H1 (cell line): ENCODE measurements around the gene DDR1. TPM values are rescaled to one million over a fixed set of nuclear protein-coding genes. Genes with fewer than 3 reads are reported as not detected.
"Not testable (repeated sequence)": the region's sequence is repeated elsewhere in the genome, so short reads cannot be mapped to it uniquely, and the experiment has no call there.

Source experiments
- CTCF ChIA-PET: fragments of 300-600 bp; sonication (Branson Sonifier 250); formaldehyde crosslinking; loops from one replicate; lab custom pipeline; 2021; ENCODE audit not compliant: partially characterized antibody; lab: Charles Lee
- POLR2A ChIA-PET: fragments of 300-600 bp; sonication (Branson Sonifier 250); formaldehyde crosslinking; loops from one replicate; lab custom pipeline; 2021; ENCODE audit warnings: inconsistent platforms; ENCODE audit not compliant: partially characterized antibody; lab: Charles Lee
- DNase-seq, 2 experiments: peaks; one replicate each; pipeline versions ENCODE4 v3.0.0 to v3.0.0-alpha.2; 2010 to 2022; ENCODE audit warnings: low spot score in 2 of 2, low read depth in 1 of 2, mixed read lengths in 1 of 2
- FAIRE-seq: peaks from 2 replicates; lab custom pipeline; 2011; peaks lifted over from hg19 to GRCh38; lab: Jason Lieb, UNC
- H2AFZ ChIP-seq: 2 replicates; pipeline ENCODE4 v1.8.1; 2012; ENCODE audit warnings: low read length, inconsistent platforms
- H2AK5ac ChIP-seq: 2 replicates; pipeline ENCODE4 v1.6.1; 2013; ENCODE audit warnings: low read depth, low read length
- H2BK120ac ChIP-seq: replicated peaks from 2 replicates; pipeline ENCODE3; 2013; ENCODE audit warnings: low read depth, low read length, inconsistent platforms
- H2BK12ac ChIP-seq: 2 replicates; pipeline ENCODE4 v1.6.1; 2013; ENCODE audit warnings: low read depth, low read length
- H2BK15ac ChIP-seq: 2 replicates; pipeline ENCODE4 v1.6.1; 2013; ENCODE audit warnings: low read length
- H2BK20ac ChIP-seq: 2 replicates; pipeline ENCODE4 v1.6.1; 2013; ENCODE audit warnings: low read length
- H2BK5ac ChIP-seq: 2 replicates; pipeline ENCODE4 v1.6.1; 2013; ENCODE audit warnings: low read depth, low read length
- H3K14ac ChIP-seq: 2 replicates; pipeline ENCODE4 v1.6.1; 2013; ENCODE audit warnings: inconsistent platforms; ENCODE audit not compliant: insufficient read length
- H3K18ac ChIP-seq: 2 replicates; pipeline ENCODE4 v1.6.1; 2013; ENCODE audit warnings: low read length; ENCODE audit errors: extremely low read depth
- H3K23ac ChIP-seq: 2 replicates; pipeline ENCODE4 v1.6.1; 2013; ENCODE audit warnings: inconsistent platforms; ENCODE audit not compliant: insufficient read length
- H3K23me2 ChIP-seq: 2 replicates; pipeline ENCODE4 v1.6.1; 2013; ENCODE audit warnings: low read depth, low read length
- H3K27ac ChIP-seq: 2 replicates; pipeline ENCODE4 v1.6.1; 2011; ENCODE audit warnings: low read depth, low read length, inconsistent platforms
- H3K27me3 ChIP-seq, 4 experiments: replicated peaks in 1 of 4; 1 replicate in 1 of 4; 2 replicates in 3 of 4; pipeline versions ENCODE4 v1.6.1 to v1.8.1; 2011 to 2013; ENCODE audit warnings: low read length in 3 of 4, mild to moderate bottlenecking in 3 of 4, inconsistent platforms in 2 of 4, mixed read lengths in 2 of 4, moderate library complexity in 1 of 4; ENCODE audit not compliant: control insufficient read depth in 3 of 4, insufficient read depth in 3 of 4; ENCODE audit errors: extremely low read depth in 1 of 4
- H3K36me3 ChIP-seq, 4 experiments: 2 replicates each; pipeline versions ENCODE4 v1.6.1 to v1.8.1; 2011 to 2013; ENCODE audit warnings: mild to moderate bottlenecking in 4 of 4, low read length in 3 of 4, moderate library complexity in 2 of 4, control low read depth in 1 of 4, inconsistent platforms in 1 of 4; ENCODE audit not compliant: insufficient read depth in 4 of 4, control insufficient read depth in 2 of 4
- H3K4ac ChIP-seq: replicated peaks from 2 replicates; pipeline ENCODE3; 2013; ENCODE audit warnings: low read length, low read depth, mixed read lengths, inconsistent platforms; ENCODE audit not compliant: insufficient read length
- H3K4me1 ChIP-seq, 4 experiments: replicated peaks in 1 of 4; 1 replicate in 1 of 4; 2 replicates in 3 of 4; pipeline versions ENCODE4 v1.6.1 to v1.8.1; 2011 to 2013; ENCODE audit warnings: low read length in 3 of 4, inconsistent platforms in 2 of 4, mixed read lengths in 1 of 4; ENCODE audit not compliant: insufficient read depth in 4 of 4, control insufficient read depth in 3 of 4
- H3K4me2 ChIP-seq, 2 experiments: 2 replicates each; pipeline versions ENCODE4 v1.6.1 to v1.8.1; 2011 to 2013; ENCODE audit warnings: low read depth in 2 of 2, low read length in 2 of 2, control low read depth in 1 of 2, inconsistent platforms in 1 of 2, mild to moderate bottlenecking in 1 of 2; ENCODE audit not compliant: insufficient read depth in 1 of 2
- H3K4me3 ChIP-seq, 4 experiments: fragments of 200-600, 300-600 bp in 1 of 4; sonication (generic), shearing (Covaris generic), sonication (Bioruptor Twin) in 1 of 4; 2 replicates each; pipeline versions ENCODE4 v1.5.1 to v1.8.1; 2011 to 2016; ENCODE audit warnings: low read length in 4 of 4, low read depth in 3 of 4, control low read depth in 2 of 4, inconsistent platforms in 2 of 4, mild to moderate bottlenecking in 2 of 4, mixed read lengths in 1 of 4, moderate library complexity in 1 of 4; ENCODE audit not compliant: insufficient read depth in 2 of 4; ENCODE audit errors: extremely low read depth in 1 of 4
- H3K56ac ChIP-seq: replicated peaks from 2 replicates; pipeline ENCODE3; 2013; ENCODE audit warnings: low read depth, mild to moderate bottlenecking, mixed read lengths, low read length, inconsistent platforms; ENCODE audit not compliant: insufficient read length
- H3K79me1 ChIP-seq: 2 replicates; pipeline ENCODE4 v1.6.1; 2013; ENCODE audit warnings: low read depth, low read length, control low read depth
- H3K79me2 ChIP-seq, 2 experiments: 2 replicates each; pipeline versions ENCODE4 v1.6.1 to v1.8.1; 2012 to 2013; ENCODE audit warnings: low read length in 2 of 2, mild to moderate bottlenecking in 2 of 2, inconsistent platforms in 1 of 2; ENCODE audit not compliant: insufficient read depth in 2 of 2, control insufficient read depth in 1 of 2
- H3K9ac ChIP-seq, 4 experiments: replicated peaks in 1 of 4; 1 replicate in 1 of 4; 2 replicates in 3 of 4; pipeline versions ENCODE4 v1.6.1 to v1.8.1; 2011 to 2013; ENCODE audit warnings: low read depth in 3 of 4, low read length in 3 of 4, control low read depth in 2 of 4, mild to moderate bottlenecking in 2 of 4, moderate library complexity in 2 of 4, inconsistent platforms in 1 of 4; ENCODE audit errors: extremely low read depth in 1 of 4
- H3K9me3 ChIP-seq, 2 experiments: 2 replicates each; pipeline versions ENCODE4 v1.6.1 to v1.8.1; 2012 to 2013; ENCODE audit warnings: mild to moderate bottlenecking in 2 of 2, moderate library complexity in 2 of 2, control low read depth in 1 of 2, inconsistent platforms in 1 of 2, low read depth in 1 of 2, low read length in 1 of 2, mixed read lengths in 1 of 2; ENCODE audit not compliant: insufficient read depth in 2 of 2
- H4K20me1 ChIP-seq, 2 experiments: replicated peaks in 1 of 2; 2 replicates each; pipeline versions ENCODE3 to v1.8.1; 2011 to 2013; ENCODE audit warnings: inconsistent platforms in 2 of 2, low read length in 2 of 2, mild to moderate bottlenecking in 1 of 2; ENCODE audit not compliant: insufficient read depth in 2 of 2, control insufficient read depth in 1 of 2
- H4K5ac ChIP-seq: 2 replicates; pipeline ENCODE4 v1.6.1; 2013; ENCODE audit warnings: low read length, low read depth, mixed read lengths, inconsistent platforms; ENCODE audit not compliant: insufficient read length
- H4K8ac ChIP-seq: 2 replicates; pipeline ENCODE4 v1.8.0; 2013; ENCODE audit warnings: mild to moderate bottlenecking, moderate library complexity, low read length, inconsistent platforms; ENCODE audit not compliant: insufficient read depth; ENCODE audit errors: extremely low read depth
- H4K91ac ChIP-seq: replicated peaks from 2 replicates; pipeline ENCODE3; 2013; ENCODE audit warnings: low read length, mixed read lengths, inconsistent platforms; ENCODE audit not compliant: insufficient read length
- MAX ChIP-seq: IDR thresholded peaks from 2 replicates; pipeline ENCODE4 v1.6.1; 2012; ENCODE audit warnings: inconsistent platforms
- SIRT6 ChIP-seq: IDR thresholded peaks from one replicate; pipeline ENCODE4 v1.7.1; 2012; ENCODE audit warnings: low read length, inconsistent platforms
- TEAD4 ChIP-seq: IDR thresholded peaks from 2 replicates; pipeline ENCODE4 v1.6.1; 2012; ENCODE audit warnings: low read depth, low read length, inconsistent platforms, mixed read lengths
- WGBS, 2 experiments: shearing (Covaris generic) in 1 of 2; methylation state at CpG; one replicate each; pipeline versions ENCODE4 v1.1.6 to v1.1.7; 2013 to 2015; ENCODE audit warnings: low lambda C conversion rate in 2 of 2, mixed read lengths in 2 of 2, inconsistent platforms in 1 of 2, low coverage in 1 of 2, missing lambda C conversion rate in 1 of 2; ENCODE audit not compliant: insufficient replicate concordance in 2 of 2, insufficient coverage in 1 of 2, insufficient read length in 1 of 2; ENCODE audit errors: extremely low coverage in 1 of 2, missing lambda C conversion rate in 1 of 2; 5-methylcytosine and 5-hydroxymethylcytosine counted together
- polyA plus RNA-seq, 7 experiments: library from polyadenylated mRNA; depleted of rRNA in 3 of 7; stranded (reverse) in 5 of 7; unstranded in 2 of 7; fragments of >200 nt in 5 of 7; fragments of 200-250 nt in 2 of 7; gene quantifications; 1 replicate in 5 of 7; 2 replicates in 1 of 7; 4 replicates in 1 of 7; pipeline versions ENCODE4 v1.2.1 to v1.2.3, GENCODE V29; 2011 to 2013; ENCODE audit warnings: missing spikeins in 2 of 7, mixed read lengths in 2 of 7
- total RNA-seq: library from RNA; stranded (reverse); fragmentation: NEBNext Ultra II Directional; extraction: Animal tissue kit (Norgen Biotek cat#: 25700); gene quantifications from 2 replicates; pipeline ENCODE4 v1.2.1, GENCODE V29; 2021

The DDR1 gene
- total and polyA plus RNA-seq, 2 of the 8 experiments (the other 6 are each of a cell fraction or from before 2014, with no cell fraction given): 99.4 to 181 TPM

GRCh38 chr6:30857549-30857948 is 26.8 kb upstream of the DDR1 start (continued):
- TF ChIP-seq TEAD4 (no peak), MAX (no peak), SIRT6 (no peak)

DNA sequence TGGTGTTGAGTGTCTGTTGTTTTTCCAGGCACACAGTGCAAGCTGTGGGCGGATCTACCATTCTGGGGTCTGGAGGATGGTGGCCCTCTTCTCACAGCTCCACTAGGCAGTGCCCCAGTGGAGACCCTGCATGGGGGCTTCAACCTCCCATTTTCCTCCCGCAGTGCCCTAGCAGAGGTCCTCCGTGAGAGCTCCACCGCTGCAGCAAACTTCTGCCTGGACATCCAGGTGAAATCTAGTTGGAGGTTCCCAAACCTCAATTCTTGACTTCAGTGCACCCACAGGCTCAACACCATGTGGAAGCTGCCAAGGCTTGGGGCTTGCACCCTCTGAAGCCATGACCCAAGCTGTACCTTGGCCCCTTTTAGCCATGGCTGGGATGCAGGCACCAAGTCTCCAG is 24.6 kb upstream of the DDR1 start:
- CTCF ChIA-PET: interaction anchor here (1.0 kb wide), 1 partner anchor 118 kb away, joined by 3 read pairs; no protein-coding TSS in a partner anchor
- not testable (repeated sequence) for H3K14ac ChIP-seq, H2BK15ac ChIP-seq, H4K91ac ChIP-seq, H2BK12ac ChIP-seq, H2BK5ac ChIP-seq, H4K8ac ChIP-seq, H3K4ac ChIP-seq, H3K18ac ChIP-seq, H4K5ac ChIP-seq, H3K79me2 ChIP-seq, FAIRE-seq, H2AK5ac ChIP-seq, H3K23me2 ChIP-seq, H3K4me1 ChIP-seq, H2AFZ ChIP-seq, H3K36me3 ChIP-seq, H3K4me2 ChIP-seq, H3K9ac ChIP-seq, H2BK20ac ChIP-seq, H3K27ac ChIP-seq, H3K79me1 ChIP-seq, H2BK120ac ChIP-seq, H3K4me3 ChIP-seq, H4K20me1 ChIP-seq, H3K27me3 ChIP-seq, H3K56ac ChIP-seq, DNase-seq, H3K23ac ChIP-seq
- WGBS, 2 experiments: 93% methylated on average over 4 of the region's 4 CpGs; no CpG with 5 or more reads in 1 of the 2 experiments
- peaks cover 10 to 20% of the 10 kb centered on the region in 2 experiments for H3K9me3 ChIP-seq
- POLR2A ChIA-PET: interaction anchor here (1.1 to 1.5 kb wide), 2 partner anchors 11 to 25 kb away, joined by 3 to 7 read pairs; no protein-coding TSS in a partner anchor
